ENCODE data around the gene UCMA. TPM values are rescaled to one million over a fixed set of nuclear protein-coding genes. Genes with fewer than 3 reads are reported as not detected.
A peak's percentile ranks its signal among the peaks of the same experiment; 100 is the strongest.

UCMA gene
- total and polyA plus RNA-seq, 8 donors, result not detected

DNA sequence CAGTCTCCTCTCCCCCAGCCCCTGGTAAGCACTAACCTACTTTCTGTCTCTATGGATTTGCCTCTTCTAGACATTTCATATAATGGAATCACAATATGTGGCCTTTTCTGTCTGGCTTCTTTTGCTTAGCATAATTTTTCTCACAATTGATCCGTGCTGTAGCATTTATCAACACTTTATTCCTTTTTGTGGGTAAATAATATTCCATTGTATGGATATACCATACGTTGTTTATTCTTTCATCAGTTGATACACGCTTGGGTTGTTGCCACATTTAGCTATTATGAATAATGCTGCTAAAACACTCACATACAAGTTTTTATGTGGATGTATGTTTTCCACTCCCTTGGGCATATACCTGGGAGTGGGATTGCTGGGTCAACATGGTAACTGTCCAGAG, 47.0 kb downstream of the UCMA start:
- intact Hi-C loops (cut with DNase I; ENCODE audit: low total_unique reads), result no loop called here
- no peaks in the 10 kb centered on the region for H3K27me3 ChIP-seq

DNA sequence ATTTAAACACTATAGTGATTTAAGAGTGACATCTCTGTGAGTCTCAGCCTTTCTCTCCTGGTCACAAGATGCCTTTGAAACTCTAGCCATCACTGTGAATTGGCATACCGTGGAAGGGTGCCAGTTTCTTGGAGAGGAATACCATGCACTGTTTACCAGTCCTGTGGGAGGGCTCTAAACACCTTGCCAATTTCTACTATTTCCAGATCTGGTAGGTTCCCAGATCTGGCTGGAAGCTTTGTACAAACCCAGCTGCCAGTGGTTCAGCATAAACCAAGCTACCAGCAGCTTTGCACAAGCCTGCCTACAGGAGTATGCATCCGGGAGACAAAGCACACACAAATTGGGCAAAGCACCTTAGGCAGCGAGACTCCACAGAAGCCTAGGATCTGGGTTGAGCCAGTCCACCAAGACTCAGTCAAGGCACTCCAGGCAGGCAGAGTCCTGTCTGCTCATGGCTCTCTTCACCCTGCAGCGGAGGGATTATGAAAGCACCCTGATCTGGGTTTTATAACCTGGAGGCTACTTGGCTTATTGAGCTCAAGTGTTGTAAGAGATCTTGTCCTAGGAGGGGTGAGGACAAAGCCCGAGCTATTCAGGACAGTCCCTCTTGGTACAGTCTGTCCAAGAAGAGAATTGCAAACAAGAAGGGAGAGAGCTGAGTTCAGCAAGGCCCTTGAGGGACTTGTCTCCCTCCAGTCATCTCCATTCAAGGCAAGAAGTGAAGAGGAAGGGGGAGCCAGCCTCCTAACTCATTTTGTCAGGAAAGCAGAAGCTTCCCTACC, 49.3 kb downstream of the UCMA start:
- Histone ChIP-seq H3K4me1 (peaks cover 0 to 6% (median 0%) of the 10 kb centered on the region in 4 donors), H3K36me3 (no peaks in the 10 kb centered on the region), H3K27me3 (no peaks in the 10 kb centered on the region), H3K9me3 (no peaks in the 10 kb centered on the region), H3K27ac (no peak overlapping the region), H3K4me3 (no peak overlapping the region)
- 48 to 76% (median 68%) methylated on average over 5 of the region's 5 CpGs for WGBS, 5 donors
- DNase-seq, result peak in 1 of 2 donors; percentile 61
- intact Hi-C loops (cut with DNase I; ENCODE audit: low total_unique reads), result no loop called here
- TF ChIP-seq, protein P1, sequence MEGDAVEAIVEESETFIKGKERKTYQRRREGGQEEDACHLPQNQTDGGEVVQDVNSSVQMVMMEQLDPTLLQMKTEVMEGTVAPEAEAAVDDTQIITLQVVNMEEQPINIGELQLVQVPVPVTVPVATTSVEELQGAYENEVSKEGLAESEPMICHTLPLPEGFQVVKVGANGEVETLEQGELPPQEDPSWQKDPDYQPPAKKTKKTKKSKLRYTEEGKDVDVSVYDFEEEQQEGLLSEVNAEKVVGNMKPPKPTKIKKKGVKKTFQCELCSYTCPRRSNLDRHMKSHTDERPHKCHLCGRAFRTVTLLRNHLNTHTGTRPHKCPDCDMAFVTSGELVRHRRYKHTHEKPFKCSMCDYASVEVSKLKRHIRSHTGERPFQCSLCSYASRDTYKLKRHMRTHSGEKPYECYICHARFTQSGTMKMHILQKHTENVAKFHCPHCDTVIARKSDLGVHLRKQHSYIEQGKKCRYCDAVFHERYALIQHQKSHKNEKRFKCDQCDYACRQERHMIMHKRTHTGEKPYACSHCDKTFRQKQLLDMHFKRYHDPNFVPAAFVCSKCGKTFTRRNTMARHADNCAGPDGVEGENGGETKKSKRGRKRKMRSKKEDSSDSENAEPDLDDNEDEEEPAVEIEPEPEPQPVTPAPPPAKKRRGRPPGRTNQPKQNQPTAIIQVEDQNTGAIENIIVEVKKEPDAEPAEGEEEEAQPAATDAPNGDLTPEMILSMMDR (IDR thresholded peaks at IDR 0.05), result no peak
- TF ChIP-seq EP300 (IDR thresholded peaks at IDR 0.05) (no peak), POLR2AphosphoS5 (IDR thresholded peaks at IDR 0.05) (no peak), POLR2A (IDR thresholded peaks at IDR 0.05) (no peak)

More for the DNA sequence above, 47.0 kb downstream of the UCMA start:
- H3K4me1 ChIP-seq, result peaks cover 0 to 6% (median 0%) of the 10 kb centered on the region in 4 donors
- WGBS, 5 donors, result 96 to 100% (median 99%) methylated on average over 3 of the region's 3 CpGs
- no peak overlapping the region for H3K27ac ChIP-seq
- H3K4me3 ChIP-seq, result no peak overlapping the region
- TF ChIP-seq POLR2AphosphoS5 (IDR thresholded peaks at IDR 0.05) (no peak), POLR2A (IDR thresholded peaks at IDR 0.05) (no peak), EP300 (IDR thresholded peaks at IDR 0.05) (no peak)
- TF ChIP-seq, protein P1 (IDR thresholded peaks at IDR 0.05), result no peak
- H3K36me3 ChIP-seq, result no peaks in the 10 kb centered on the region
- no peak for DNase-seq
- no peaks in the 10 kb centered on the region for H3K9me3 ChIP-seq

DNA sequence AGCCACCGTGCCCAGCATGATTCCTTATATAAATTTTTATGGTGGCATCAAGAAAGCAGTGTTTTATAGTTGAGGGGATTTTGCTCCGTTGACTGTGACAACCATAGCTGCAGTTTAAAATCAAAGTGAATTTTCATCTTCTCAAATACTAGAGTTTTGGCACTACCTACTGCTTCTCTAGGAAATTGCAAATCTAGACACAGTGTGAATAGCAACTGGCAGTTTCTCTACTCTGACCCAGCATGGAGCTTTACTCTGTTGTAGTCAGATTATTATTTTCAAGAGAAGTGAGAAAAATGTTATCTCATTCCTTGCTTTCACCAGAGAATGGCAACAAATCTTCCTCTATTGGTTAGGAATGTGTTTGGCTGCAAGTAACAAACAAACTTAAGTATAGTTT, 49.9 kb downstream of the UCMA start:
- intact Hi-C loops (cut with DNase I; ENCODE audit: low total_unique reads), result no loop called here
- TF ChIP-seq POLR2A (IDR thresholded peaks at IDR 0.05), result no peak
- DNase-seq, result no peak
- Histone ChIP-seq H3K36me3 (no peaks in the 10 kb centered on the region), H3K4me3 (no peak overlapping the region), H3K27ac (no peak overlapping the region), H3K4me1 (peaks cover 0 to 6% (median 0%) of the 10 kb centered on the region in 4 donors), H3K9me3 (no peaks in the 10 kb centered on the region), H3K27me3 (no peaks in the 10 kb centered on the region)
- 79 to 100% (median 95%) methylated on average over 2 of the region's 2 CpGs for WGBS, 5 donors

DNA sequence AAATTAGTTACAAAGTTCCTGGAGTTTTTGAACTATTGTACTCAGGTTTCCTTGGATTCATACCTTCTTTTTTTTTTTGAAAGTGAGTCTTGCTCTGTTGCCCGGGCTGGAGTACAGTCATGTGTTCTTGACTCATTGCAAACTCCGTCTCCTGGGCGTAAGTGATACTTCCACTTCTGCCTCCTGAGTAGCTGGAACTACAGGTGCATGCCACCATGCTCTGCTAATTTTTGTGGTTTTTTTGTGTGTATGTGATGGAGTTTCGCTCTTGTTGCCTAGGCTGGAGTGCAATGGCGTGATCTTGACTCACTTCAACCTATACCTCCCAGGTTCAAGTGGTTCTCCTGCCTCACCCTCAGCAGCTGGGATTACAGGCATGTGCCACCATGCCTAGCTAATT, 50.5 kb downstream of the UCMA start:
- Histone ChIP-seq H3K4me1 (peaks cover 0 to 6% (median 0%) of the 10 kb centered on the region in 4 donors), H3K4me3 (no peak overlapping the region), H3K27ac (no peak overlapping the region), H3K36me3 (no peaks in the 10 kb centered on the region), H3K9me3 (no peaks in the 10 kb centered on the region), H3K27me3 (no peaks in the 10 kb centered on the region)
- DNase-seq, result no peak
- TF ChIP-seq EP300 (IDR thresholded peaks at IDR 0.05) (no peak), POLR2A (IDR thresholded peaks at IDR 0.05) (no peak), POLR2AphosphoS5 (IDR thresholded peaks at IDR 0.05) (no peak)
- TF ChIP-seq, protein P1 (IDR thresholded peaks at IDR 0.05), result no peak
- 77 to 92% (median 79%) methylated on average over 5 of the region's 5 CpGs for WGBS, 5 donors
- intact Hi-C loops (cut with DNase I; ENCODE audit: low total_unique reads), result no loop called here

DNA sequence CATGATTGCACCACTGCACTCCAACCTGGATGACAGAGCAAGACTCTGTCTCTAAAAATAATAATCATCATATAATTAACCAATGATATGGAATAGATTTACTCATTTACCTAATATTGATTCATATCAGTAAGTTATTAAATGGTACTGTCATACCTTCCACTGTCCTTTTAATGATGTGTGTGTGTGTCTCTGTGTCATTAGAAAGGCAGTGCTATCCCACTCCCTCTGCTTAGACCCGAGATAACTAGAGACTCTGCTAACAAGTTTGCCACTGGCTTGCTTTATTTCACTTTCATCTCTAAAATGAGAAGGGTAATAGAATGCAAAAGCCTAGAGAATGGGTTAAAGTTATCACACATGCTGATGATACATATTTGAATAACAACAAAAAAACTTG, 51.8 kb downstream of the UCMA start:
- no peak overlapping the region for H3K27ac ChIP-seq
- no peak overlapping the region for H3K4me3 ChIP-seq
- WGBS, 5 donors, result 82 to 95% (median 85%) methylated on average over 1 of the region's 1 CpG
- H3K36me3 ChIP-seq, result no peaks in the 10 kb centered on the region
- TF ChIP-seq, protein P1 (IDR thresholded peaks at IDR 0.05), result no peak
- TF ChIP-seq POLR2AphosphoS5 (IDR thresholded peaks at IDR 0.05) (no peak), EP300 (IDR thresholded peaks at IDR 0.05) (no peak)
- no peaks in the 10 kb centered on the region for H3K27me3 ChIP-seq
- no peak for DNase-seq
- intact Hi-C loops (cut with DNase I; ENCODE audit: low total_unique reads), result no loop called here
- H3K9me3 ChIP-seq, result no peaks in the 10 kb centered on the region
- H3K4me1 ChIP-seq, result peaks cover 0 to 6% (median 0%) of the 10 kb centered on the region in 4 donors
